Frontal cortex (tissue), 1 donor: ENCODE measurements around the gene MBOAT2. TPM values are rescaled to one million over a fixed set of nuclear protein-coding genes. Genes with fewer than 3 reads are reported as not detected.

Experiments used
- total RNA-seq: library from RNA; depleted of rRNA; stranded (reverse); fragments of >200 nt; gene quantifications from one replicate; pipeline ENCODE4 v1.2.3, GENCODE V29; 2014

Gene MBOAT2
- total RNA-seq, 1 donor from 2014 or later, result 125 TPM

Other genes with a start within 250 kb of the MBOAT2 start
- gene KIDINS220, start 166.1 kb downstream of the MBOAT2 start, total RNA-seq, result 704 TPM
- 32.2 TPM for gene ASAP2, start 203.1 kb upstream of the MBOAT2 start, total RNA-seq